Neural cell (in vitro differentiated cells): Measurements from ENCODE around the gene MBD5. TPM values are rescaled to one million over a fixed set of nuclear protein-coding genes. Genes with fewer than 3 reads are reported as not detected.

Experiments
- H2AFZ ChIP-seq: fragments of 200-600, 300-800 bp; sonication (generic), shearing (Covaris generic); 2 replicates; pipeline ENCODE4 v1.6.0; 2014; ENCODE audit warnings: low read depth, mild to moderate bottlenecking, antibody characterized with exemption, low read length, moderate library complexity
- H3F3A ChIP-seq: fragments of 200-600 bp; shearing (Covaris generic); 2 replicates; pipeline ENCODE4 v1.6.1; 2016; ENCODE audit warnings: mild to moderate bottlenecking, moderate library complexity, mixed read lengths, antibody characterized with exemption, low read length; ENCODE audit not compliant: insufficient read depth, poor library complexity, severe bottlenecking
- H3K27ac ChIP-seq: fragments of 200-600, 300-800 bp; sonication (generic), shearing (Covaris generic); 2 replicates; pipeline ENCODE4 v1.5.1; 2014; ENCODE audit warnings: mild to moderate bottlenecking, low read length, moderate library complexity
- H3K27me3 ChIP-seq: fragments of 300-800, 200-600 bp; sonication (generic), shearing (Covaris generic); 2 replicates; pipeline ENCODE4 v1.6.0; 2014; ENCODE audit warnings: mild to moderate bottlenecking, low read depth, low read length, moderate library complexity; ENCODE audit not compliant: insufficient read depth
- H3K36me3 ChIP-seq: fragments of 300-800, 200-600 bp; sonication (generic), shearing (Covaris generic); 2 replicates; pipeline ENCODE4 v1.5.1; 2014; ENCODE audit warnings: mild to moderate bottlenecking, antibody characterized with exemption, low read length, moderate library complexity; ENCODE audit not compliant: insufficient read depth
- H3K4me2 ChIP-seq: fragments of 300-800, 200-600 bp; sonication (generic), shearing (Covaris generic); 2 replicates; pipeline ENCODE4 v1.6.0; 2014; ENCODE audit warnings: mild to moderate bottlenecking, low read length
- H3K4me3 ChIP-seq: fragments of 300-800, 200-600 bp; sonication (generic), shearing (Covaris generic); 2 replicates; pipeline ENCODE4 v1.5.1; 2014; ENCODE audit warnings: mild to moderate bottlenecking, low read length, moderate library complexity
- H3K79me2 ChIP-seq: fragments of 200-600 bp; shearing (Covaris generic); replicated peaks from 2 replicates; pipeline ENCODE4 v1.6.0; 2014; ENCODE audit warnings: mild to moderate bottlenecking, low read length, moderate library complexity; ENCODE audit not compliant: insufficient read depth
- H3K9ac ChIP-seq: fragments of 300-800, 200-600 bp; sonication (generic), shearing (Covaris generic); 2 replicates; pipeline ENCODE4 v1.6.1; 2016; ENCODE audit warnings: mild to moderate bottlenecking, low read length, mixed read lengths
- H3K9me2 ChIP-seq: fragments of 200-600 bp; shearing (Covaris generic); 2 replicates; pipeline ENCODE4 v1.6.1; 2016; ENCODE audit warnings: mild to moderate bottlenecking, low read length, mixed read lengths; ENCODE audit not compliant: insufficient read depth
- H3K9me3 ChIP-seq: fragments of 200-600, 300-800 bp; sonication (generic), shearing (Covaris generic); 2 replicates; pipeline ENCODE4 v1.6.1; 2016; ENCODE audit warnings: mild to moderate bottlenecking, mixed run types, low read length, moderate library complexity, mixed read lengths
- H4K20me1 ChIP-seq: fragments of 200-600 bp; shearing (Covaris generic); 2 replicates; pipeline ENCODE4 v1.6.1; 2016; ENCODE audit warnings: mild to moderate bottlenecking, mixed run types; ENCODE audit not compliant: insufficient read depth
- CTCF ChIP-seq: fragments of 450-650 bp; IDR thresholded peaks from 2 replicates; pipeline ENCODE4 v1.5.1; 2014; ENCODE audit warnings: antibody characterized with exemption, mild to moderate bottlenecking, moderate library complexity; ENCODE audit not compliant: poor library complexity, severe bottlenecking
- EP300 ChIP-seq: fragments of 450-650 bp; conservative IDR thresholded peaks from 2 replicates; pipeline ENCODE4 v1.6.1; 2014; ENCODE audit warnings: antibody characterized with exemption, mild to moderate bottlenecking, moderate library complexity; ENCODE audit not compliant: poor library complexity, severe bottlenecking
- EZH2 ChIP-seq: fragments of 200-600, 300-800 bp; shearing (Covaris generic), sonication (generic); IDR thresholded peaks from 2 replicates; pipeline ENCODE4 v1.6.1; 2014; ENCODE audit warnings: antibody characterized with exemption, low read length, borderline replicate concordance, mild to moderate bottlenecking; ENCODE audit not compliant: insufficient read depth, poor library complexity, severe bottlenecking
- MXI1 ChIP-seq: fragments of 450-650 bp; conservative IDR thresholded peaks from 2 replicates; pipeline ENCODE4 v1.6.1; 2014; ENCODE audit warnings: antibody characterized with exemption, mild to moderate bottlenecking; ENCODE audit not compliant: poor library complexity, severe bottlenecking
- POLR2AphosphoS5 ChIP-seq: IDR thresholded peaks from 2 replicates; pipeline ENCODE4 v1.6.1; 2012
- RAD21 ChIP-seq: fragments of 450-650 bp; conservative IDR thresholded peaks from 2 replicates; pipeline ENCODE4 v1.6.1; 2014; ENCODE audit warnings: antibody characterized with exemption, mild to moderate bottlenecking, moderate library complexity
- REST ChIP-seq: IDR thresholded peaks from 2 replicates; pipeline ENCODE4 v1.6.1; 2012; ENCODE audit warnings: borderline replicate concordance
- SMC3 ChIP-seq: fragments of 450-650 bp; conservative IDR thresholded peaks from 2 replicates; pipeline ENCODE4 v1.6.1; 2014; ENCODE audit warnings: antibody characterized with exemption, mild to moderate bottlenecking, moderate library complexity; ENCODE audit not compliant: poor library complexity
- TAF1 ChIP-seq: IDR thresholded peaks from 2 replicates; pipeline ENCODE4 v1.6.1; 2012; ENCODE audit warnings: low read depth
- polyA plus RNA-seq: library from polyadenylated mRNA; depleted of rRNA; stranded (reverse); fragments of >200 nt; gene quantifications from 2 replicates; pipeline ENCODE4 v1.2.3, GENCODE V29; 2014

Gene MBD5
- polyA plus RNA-seq, 1 donor from 2014 or later, result 9.7 TPM

- TF ChIP-seq SMC3 (no peak), TAF1 (no peak), REST (no peak), EZH2 (no peak), RAD21 (no peak), POLR2AphosphoS5 (no peak)
- Histone ChIP-seq H3F3A (no peaks in the 10 kb centered on the region), H3K36me3 (no peaks in the 10 kb centered on the region), H3K9ac (no peak overlapping the region), H3K4me2 (no peak overlapping the region), H3K27me3 (no peaks in the 10 kb centered on the region), H2AFZ (no peak overlapping the region), H4K20me1 (no peaks in the 10 kb centered on the region), H3K9me2 (no peaks in the 10 kb centered on the region), H3K79me2 (no peaks in the 10 kb centered on the region), H3K9me3 (no peaks in the 10 kb centered on the region), H3K27ac (no peak overlapping the region), H3K4me3 (no peak overlapping the region)
These were observed 261.3 kb downstream of the MBD5 start for GRCh38 chr2:148282201-148282600.

- no peaks in the 10 kb centered on the region for H3K9me2 ChIP-seq
- H3K79me2 ChIP-seq, result no peaks in the 10 kb centered on the region
- H2AFZ ChIP-seq, result no peak overlapping the region
- TF ChIP-seq POLR2AphosphoS5 (no peak), SMC3 (no peak), EZH2 (no peak), REST (no peak), RAD21 (no peak), CTCF (no peak), MXI1 (no peak), EP300 (no peak), TAF1 (no peak)
- H3K4me3 ChIP-seq, result no peak overlapping the region
- no peaks in the 10 kb centered on the region for H3F3A ChIP-seq
- no peaks in the 10 kb centered on the region for H4K20me1 ChIP-seq
- H3K4me2 ChIP-seq, result no peak overlapping the region
- H3K27me3 ChIP-seq, result no peaks in the 10 kb centered on the region
- H3K27ac ChIP-seq, result no peak overlapping the region
- H3K9ac ChIP-seq, result no peak overlapping the region
- H3K36me3 ChIP-seq, result no peaks in the 10 kb centered on the region
- H3K9me3 ChIP-seq, result no peaks in the 10 kb centered on the region
These were observed 271.5 kb downstream of the MBD5 start for GRCh38 chr2:148292431-148292830.
